HG03432 (cell line): ENCODE data around the gene GNG4.

Experiments
- ATAC-seq: cut with Tn5 transposase; IDR thresholded peaks from one replicate; pipeline ENCODE4 v1.9.1; 2021; ENCODE audit warnings: mild to moderate bottlenecking, moderate library complexity; ENCODE audit not compliant: unreplicated experiment

The GNG4 gene

DNA sequence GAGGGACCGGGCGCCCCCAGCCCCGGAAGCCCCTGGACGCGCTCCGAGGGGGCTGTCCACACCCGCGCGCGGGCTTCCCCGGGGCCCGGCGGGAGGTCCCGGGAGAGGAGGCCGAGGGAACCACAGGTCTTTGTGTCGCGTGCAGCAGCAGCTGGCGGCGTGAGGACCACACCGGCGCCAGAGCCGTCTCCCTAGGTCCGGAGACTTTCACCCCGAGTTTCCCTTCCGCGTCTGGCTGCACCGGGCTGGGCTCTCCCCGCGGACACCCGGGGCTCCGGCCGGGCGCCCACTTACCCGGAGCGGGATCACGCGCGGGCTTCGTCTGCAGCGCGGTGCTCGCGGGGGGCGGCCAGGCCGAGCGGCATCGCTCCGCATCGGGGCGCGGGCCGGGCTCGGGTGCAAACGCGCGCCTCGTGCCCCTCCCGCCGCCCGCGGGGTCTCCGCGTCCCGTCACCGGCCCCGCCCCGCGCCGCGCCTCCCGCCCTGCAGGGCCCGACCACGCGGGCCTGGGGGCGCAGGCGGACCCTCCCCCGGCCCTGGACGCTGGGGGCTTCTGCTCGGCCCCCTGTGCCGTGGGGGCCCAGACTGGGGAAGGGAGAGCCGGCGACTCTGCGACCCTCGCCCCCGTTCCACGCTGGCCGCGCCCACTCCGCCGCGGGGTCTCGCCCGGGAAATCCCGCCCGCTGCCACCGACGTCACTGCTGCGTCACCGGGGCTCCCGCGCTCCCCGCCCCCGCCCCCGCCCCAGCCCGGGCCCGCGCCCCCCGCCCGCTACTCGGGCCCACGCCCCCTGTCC is at the start of gene GNG4:
TSS of gene GNG4 (minus strand) at position 417 of the 796 bp plus-strand sequence. CDS start 65,946 bp downstream, outside the sequence.
- ATAC-seq, result peak; percentile 63

GRCh38 chr1:235697508-235697907 is 47.9 kb upstream of the GNG4 start:
- no peak for ATAC-seq

DNA sequence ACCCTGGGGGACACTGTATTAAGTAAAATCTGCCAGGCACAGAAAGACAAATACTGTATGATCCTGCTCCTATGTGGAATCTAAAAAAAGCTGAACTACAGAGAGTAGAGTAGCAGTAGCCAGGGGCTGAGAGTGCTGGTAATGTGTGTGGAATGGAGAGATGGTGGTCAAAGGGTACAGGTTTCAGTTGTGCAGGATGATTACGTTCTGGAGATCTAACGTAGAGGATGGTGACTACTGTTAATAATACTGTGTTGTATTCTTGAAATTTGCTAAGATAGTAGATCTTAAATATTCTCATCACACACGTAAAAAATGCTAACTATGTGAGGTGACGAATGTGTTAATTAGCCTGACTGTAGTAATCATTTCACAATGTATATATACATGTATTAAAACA is 39.8 kb upstream of the GNG4 start:
- no peak for ATAC-seq

GRCh38 chr1:235688096-235688495 is 38.5 kb upstream of the GNG4 start:
- ATAC-seq, result no peak

GRCh38 chr1:235683653-235684052 is 34.1 kb upstream of the GNG4 start:
- no peak for ATAC-seq

GRCh38 chr1:235682216-235682615 is 32.6 kb upstream of the GNG4 start:
- ATAC-seq, result no peak

- no peak for ATAC-seq
These were observed 30.1 kb upstream of the GNG4 start for GRCh38 chr1:235679644-235680043.

DNA sequence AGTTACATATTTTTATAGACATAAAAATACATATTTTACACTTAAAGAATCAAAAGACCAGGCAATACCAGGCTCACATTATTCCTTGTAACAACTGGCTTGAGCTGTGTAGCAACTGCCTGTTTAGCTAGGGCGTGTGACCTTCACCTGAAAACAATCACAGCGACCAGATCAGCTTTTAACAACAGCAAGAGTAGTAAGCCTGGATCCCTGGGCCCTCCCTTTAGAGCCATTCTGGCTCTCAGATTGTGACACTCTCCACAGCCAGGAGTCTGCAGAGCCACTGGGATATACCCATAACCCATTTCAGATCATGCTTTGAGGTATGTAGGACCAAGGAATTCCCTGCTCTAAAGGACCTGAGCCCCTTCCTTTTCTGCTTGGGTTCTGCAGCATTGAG is 29.4 kb upstream of the GNG4 start:
- no peak for ATAC-seq

DNA sequence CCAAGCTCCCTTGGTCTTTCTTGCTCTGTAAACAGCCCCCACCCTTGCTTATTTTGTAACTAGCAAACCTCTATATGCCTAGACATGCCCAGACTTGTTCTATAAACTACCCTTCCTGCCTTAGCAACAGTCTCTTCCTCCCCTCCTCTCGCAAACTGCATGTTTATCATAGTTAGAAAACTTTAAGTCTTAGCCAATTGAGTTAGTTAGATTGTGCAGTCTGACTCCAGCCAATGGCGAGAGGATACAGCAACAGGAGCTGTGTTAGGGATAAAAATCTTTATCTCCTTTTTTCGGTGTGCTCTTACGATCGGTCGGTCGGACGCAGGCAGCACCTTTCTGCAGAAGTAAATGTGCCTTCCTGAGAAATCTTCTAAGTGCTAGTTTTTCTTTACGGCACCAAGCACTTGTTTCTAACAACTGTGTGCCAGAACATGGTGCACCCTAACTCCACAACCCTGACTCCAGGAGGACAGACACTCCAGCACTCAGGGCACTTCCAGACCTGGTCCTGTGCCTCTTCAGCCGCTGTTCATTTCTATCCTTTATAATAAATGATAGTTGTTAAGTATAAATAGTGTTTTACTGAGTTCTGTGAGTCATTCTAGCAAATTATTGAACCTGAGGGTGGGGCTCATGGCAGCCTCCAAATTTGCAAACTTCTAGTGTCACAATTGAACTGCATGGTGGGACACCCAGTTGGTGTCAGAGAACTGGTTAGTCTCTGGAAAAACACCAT is 25.7 kb upstream of the GNG4 start:
- no peak for ATAC-seq

DNA sequence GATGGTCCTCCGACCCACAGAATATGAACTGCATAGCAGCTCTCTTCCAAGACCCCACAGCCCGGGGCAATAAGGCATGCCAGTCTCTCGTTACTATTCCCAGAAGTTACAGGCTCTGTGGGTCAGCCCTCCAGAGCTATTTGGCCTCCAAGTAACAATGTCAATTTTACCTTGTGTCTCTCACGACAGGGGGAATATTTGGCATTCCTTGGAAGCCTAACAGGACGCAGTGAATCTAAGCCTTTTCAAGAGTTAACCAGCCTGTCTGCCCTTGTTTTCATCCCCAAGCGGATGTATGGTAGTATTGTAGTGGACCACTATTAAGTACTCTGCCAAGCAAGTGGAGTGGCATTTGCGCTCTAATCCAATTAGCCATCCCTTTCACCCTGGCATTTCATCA is 24.4 kb upstream of the GNG4 start:
- no peak for ATAC-seq

DNA sequence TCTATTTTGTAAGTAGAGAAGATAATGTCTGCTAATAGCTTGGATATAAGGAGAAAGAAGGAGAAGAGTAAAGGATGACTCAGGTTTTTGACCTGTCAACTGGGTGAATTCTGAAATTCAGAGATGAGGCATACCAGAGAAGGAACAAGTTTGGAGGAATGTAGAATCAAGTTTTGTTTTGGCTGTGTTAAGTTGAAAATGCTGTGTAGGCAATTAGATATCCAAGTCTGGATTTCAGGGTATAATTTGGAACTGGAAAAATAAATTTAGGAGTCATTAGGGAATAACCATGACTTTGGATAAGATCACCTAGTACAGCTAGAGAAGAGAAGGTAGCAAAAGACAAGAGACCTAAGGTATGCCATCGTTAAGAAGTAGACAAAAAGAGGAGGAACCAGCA is 22.4 kb upstream of the GNG4 start:
- ATAC-seq, result no peak

DNA sequence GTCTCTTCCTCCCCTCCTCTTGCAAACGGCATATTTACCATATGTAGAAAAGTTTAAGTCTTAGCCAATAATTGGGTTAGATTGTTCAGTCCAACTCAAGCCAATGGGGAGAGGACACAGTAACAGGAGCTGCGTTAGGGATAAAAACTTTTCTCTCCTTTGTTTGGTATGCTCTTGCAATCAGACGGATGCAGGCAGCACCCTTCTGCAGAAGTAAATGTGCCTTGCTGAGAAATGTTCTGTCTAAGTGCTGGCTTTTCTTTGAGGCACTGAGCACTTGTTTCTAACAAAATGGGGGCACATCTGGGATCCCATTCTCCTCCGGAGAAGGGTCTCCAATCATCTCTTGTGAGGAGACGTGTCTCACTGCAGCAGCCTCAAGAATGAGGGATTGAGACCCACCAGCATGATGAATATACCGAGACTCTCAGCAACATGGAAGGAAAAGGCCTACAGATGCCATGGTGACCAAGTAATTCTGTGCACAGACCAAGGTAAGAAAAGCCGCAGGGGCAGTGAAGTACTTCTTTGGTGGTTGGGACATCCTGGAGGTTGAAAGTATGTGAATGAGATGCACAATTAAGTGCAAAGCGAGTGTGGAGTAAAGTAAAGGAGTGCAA is 20.7 kb upstream of the GNG4 start:
- ATAC-seq, result no peak

GRCh38 chr1:235669277-235669676 is 19.7 kb upstream of the GNG4 start:
- ATAC-seq, result no peak

DNA sequence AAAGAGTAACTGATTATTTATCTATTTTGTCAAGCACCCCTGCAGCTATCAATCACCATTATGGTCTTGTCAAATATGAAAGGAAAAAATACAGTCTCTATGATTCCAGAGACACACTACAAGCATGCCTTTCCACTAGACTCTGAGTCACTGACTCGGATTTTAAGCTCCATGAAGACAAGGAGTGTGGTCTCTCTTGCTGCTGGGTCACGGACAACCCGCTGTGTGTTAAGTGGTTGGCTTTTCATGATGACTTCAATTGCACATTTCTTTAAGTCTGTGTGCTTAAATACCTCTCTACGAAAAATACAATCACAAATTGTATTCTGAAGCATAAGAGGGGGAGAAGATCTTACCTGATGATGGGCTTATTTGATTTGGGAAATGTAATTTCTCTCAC is 14.0 kb upstream of the GNG4 start:
- no peak for ATAC-seq

- no peak for ATAC-seq
These were observed 12.0 kb upstream of the GNG4 start for GRCh38 chr1:235661568-235661967.

DNA sequence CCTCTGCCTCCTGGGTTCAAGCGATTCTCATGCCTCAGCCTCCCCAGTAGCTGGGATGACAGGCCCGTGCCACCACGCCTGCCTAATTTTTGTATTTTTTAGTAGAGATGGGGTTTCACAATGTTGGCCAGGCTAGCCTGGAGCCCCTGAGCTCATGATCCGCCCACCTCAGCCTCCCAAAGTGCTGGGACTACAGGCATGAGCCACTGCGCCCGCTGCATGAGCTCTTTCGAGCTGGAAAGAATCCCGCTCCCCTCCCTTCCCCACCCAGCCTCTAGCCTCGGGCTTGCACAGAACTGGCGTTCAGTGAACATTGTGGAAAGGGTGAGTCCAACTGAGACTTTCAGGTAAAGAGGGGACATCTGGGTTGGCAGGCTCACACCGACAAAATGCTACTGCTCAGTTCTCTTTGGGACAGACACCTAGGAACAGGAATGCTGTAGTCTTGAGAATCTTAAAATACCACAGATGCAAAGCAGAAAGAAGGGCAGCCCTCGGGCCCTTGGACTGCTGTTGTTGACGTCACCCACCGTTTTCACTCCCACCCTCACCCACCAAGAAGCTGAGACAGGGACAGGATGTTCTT is 9.7 kb upstream of the GNG4 start:
- no peak for ATAC-seq

DNA sequence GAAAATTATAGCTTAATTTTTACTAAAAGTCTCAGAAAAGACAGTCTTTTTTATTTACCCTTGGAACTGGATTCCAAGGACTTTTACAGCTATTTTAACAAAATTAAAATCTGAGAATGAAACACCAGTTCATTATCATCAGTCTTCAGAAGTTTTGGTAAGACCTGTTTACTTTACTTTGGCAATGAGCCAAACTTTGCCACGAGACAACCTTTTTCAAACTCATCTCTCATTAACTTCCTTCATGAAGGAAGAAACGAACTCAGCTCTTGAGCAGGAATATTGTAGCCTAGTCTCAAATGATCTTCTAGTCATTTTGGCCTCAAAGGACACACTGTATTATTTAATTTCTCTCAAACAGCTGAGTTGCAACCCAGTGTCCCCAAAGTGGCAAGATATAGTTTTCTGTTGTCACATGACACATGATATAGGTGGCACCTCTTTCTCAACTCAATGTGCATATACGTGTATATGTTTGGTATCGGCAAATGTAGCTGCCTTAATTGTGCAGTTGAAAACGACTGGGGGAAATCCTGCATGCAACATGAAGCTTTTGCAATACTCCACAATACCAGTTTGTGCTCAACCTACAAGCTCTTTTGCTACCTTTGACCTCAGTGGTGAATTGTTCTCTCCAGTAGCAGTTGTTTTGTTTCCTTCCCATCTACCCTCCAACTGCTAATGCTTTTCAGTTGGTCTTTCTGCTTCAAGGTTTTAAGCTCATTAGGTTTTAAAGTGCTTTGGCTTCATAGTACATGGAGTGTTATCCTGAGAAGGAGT is 8.4 kb upstream of the GNG4 start:
- ATAC-seq, result no peak

- no peak for ATAC-seq
These were observed 7.7 kb upstream of the GNG4 start for GRCh38 chr1:235657269-235657668.

- no peak for ATAC-seq
These were observed 2.8 kb upstream of the GNG4 start for GRCh38 chr1:235652364-235652763.

DNA sequence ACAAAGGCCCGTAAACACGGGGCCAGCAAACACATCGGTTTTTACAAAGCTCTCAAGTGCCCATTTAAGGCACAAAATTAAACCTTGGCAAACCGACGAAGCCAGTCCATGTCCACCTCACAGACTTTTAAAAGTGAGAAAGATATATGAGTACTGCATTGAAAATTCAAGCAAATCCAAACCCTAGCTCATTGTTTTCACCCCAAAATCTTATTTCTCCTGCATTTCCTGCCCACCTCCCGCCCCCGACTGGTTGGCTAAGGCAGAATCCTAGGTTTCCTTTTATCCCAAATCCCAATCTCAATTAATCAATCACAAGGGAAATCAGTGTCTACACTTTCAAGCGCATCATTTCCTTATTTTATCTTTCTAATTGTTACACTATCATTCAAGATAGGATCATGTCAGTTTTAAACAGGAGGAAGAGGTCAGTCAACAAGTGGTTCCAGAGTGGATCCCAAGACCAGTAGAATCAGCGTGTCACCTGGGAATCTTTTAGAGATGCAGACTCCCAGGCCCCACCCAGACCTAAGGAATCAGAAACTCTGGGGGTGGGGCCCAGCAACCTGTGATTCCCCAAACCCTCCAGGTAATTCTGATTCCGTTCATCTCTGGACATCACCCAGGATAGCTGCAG is 1.7 kb upstream of the GNG4 start:
- ATAC-seq, result no peak
